ENCODE data around the gene PPDPF. TPM values are rescaled to one million over a fixed set of nuclear protein-coding genes. Genes with fewer than 3 reads are reported as not detected.
"Not testable (repeated sequence)": the region's sequence is repeated elsewhere in the genome, so short reads cannot be mapped to it uniquely, and the experiment has no call there.

PPDPF gene
- total RNA-seq, 1 donor from 2014 or later, result 793 TPM

- DNase-seq (ENCODE audit: low spot score), result no peak
These were observed 29.2 kb downstream of the PPDPF start for GRCh38 chr20:63549679-63550282.

GRCh38 chr20:63551068-63551467, 30.5 kb downstream of the PPDPF start:
- DNase-seq (ENCODE audit: low spot score), result no peak

- no peak for DNase-seq (ENCODE audit: low spot score)
These were observed 32.1 kb downstream of the PPDPF start for GRCh38 chr20:63552481-63553249.

GRCh38 chr20:63553251-63553932, 32.8 kb downstream of the PPDPF start:
- DNase-seq (ENCODE audit: low spot score), result peak; percentile 78

GRCh38 chr20:63553933-63554290, 33.3 kb downstream of the PPDPF start, which contains the start of gene FNDC11:
Gene FNDC11, plus strand, starts transcription at chr20:63554159. Its CDS starts 1,505 bp downstream, at chr20:63555664.
- no peak for DNase-seq (ENCODE audit: low spot score)

DNA sequence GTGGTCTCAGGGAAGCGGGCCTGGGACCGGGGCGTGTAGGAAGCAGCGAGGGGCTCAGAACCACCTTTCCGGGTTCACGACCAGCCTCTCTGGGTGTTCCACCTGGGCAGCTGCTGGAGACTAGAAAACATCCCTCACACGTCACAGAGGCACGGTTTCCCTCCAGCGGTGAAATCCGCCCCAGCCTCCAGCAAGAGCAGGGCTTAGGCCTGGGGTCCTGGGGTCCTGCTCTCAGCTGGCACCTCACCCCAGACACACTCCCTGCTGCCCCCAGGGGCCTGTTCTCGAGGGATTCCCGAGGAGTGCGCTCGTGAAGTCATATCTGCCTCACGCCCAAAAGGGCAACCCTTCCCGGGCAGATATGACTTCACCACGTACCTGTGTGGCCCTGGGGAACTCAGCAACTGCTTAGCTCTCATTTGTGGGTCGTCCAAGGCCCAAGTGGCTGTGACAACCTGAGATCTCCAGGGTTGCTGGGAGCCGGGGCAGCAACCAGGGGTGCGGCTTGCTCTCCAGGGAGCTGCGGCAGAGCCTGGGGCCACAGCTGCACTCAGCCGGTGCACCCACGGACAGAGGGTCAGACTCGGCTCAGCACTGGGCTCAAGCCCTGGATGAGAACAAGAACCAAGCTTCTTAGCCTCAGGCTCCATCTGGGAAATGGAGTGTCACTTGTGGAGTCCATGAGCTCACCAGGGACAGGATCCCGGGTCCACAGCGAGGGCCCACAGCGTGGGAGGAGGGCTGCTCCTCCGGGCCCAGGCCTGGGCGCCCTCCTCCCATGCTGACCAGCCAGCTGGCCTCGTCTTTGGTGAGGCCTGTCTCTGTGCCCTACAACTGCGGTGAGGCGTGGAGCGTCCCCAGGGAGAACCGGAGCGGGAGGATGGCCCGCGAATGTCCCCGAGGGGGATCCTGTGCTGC, 34.1 kb downstream of the PPDPF start:
- DNase-seq (ENCODE audit: low spot score), result no peak

- DNase-seq (ENCODE audit: low spot score), result no peak
These were observed 35.3 kb downstream of the PPDPF start for GRCh38 chr20:63555661-63556381.

- no peak for DNase-seq (ENCODE audit: low spot score)
These were observed 36.4 kb downstream of the PPDPF start for GRCh38 chr20:63556873-63557478.

- no peak for DNase-seq (ENCODE audit: low spot score)
These were observed 36.9 kb downstream of the PPDPF start for GRCh38 chr20:63557481-63557891.

GRCh38 chr20:63558804-63559484, 38.4 kb downstream of the PPDPF start:
- no peak for DNase-seq (ENCODE audit: low spot score)

DNA sequence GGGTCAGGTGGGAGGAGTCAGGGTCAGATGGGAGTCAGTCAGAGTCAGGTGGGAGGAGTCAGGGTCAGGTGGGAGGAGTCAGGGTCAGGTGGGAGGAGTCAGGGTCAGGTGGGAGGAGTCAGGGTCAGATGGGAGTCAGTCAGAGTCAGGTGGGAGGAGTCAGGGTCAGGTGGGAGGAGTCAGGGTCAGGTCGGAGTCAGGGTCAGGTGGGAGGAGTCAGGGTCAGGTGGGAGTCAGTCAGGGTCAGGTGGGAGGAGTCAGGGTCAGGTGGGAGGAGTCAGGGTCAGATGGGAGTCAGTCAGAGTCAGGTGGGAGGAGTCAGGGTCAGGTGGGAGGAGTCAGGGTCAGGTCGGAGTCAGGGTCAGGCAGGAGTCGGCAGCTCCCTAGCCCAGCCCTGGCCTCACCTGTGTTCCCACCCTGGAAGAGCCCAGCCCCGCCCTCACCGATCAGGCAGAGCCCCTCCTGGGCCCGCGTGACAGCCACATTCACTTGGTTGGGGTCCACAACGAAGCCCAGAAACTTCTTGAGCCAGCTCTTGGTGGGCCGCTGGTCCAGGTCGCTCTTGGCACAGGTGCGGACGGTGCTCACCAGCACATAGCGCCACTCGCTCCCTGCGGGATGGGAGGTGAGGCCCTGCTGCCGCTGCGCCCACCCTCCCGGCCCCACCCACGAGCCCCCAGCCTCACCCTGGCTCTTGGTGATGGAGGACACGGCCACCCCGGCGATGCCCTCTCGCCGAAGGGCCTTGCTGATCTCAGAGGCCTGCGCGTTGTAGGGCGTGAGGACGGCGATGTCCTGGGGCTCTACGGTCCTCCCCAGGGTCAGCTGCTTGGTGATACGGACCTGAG, 39.1 kb downstream of the PPDPF start:
- DNase-seq (ENCODE audit: low spot score), result not testable (repeated sequence)

GRCh38 chr20:63560333-63560805, 39.8 kb downstream of the PPDPF start:
- DNase-seq (ENCODE audit: low spot score), result no peak

DNA sequence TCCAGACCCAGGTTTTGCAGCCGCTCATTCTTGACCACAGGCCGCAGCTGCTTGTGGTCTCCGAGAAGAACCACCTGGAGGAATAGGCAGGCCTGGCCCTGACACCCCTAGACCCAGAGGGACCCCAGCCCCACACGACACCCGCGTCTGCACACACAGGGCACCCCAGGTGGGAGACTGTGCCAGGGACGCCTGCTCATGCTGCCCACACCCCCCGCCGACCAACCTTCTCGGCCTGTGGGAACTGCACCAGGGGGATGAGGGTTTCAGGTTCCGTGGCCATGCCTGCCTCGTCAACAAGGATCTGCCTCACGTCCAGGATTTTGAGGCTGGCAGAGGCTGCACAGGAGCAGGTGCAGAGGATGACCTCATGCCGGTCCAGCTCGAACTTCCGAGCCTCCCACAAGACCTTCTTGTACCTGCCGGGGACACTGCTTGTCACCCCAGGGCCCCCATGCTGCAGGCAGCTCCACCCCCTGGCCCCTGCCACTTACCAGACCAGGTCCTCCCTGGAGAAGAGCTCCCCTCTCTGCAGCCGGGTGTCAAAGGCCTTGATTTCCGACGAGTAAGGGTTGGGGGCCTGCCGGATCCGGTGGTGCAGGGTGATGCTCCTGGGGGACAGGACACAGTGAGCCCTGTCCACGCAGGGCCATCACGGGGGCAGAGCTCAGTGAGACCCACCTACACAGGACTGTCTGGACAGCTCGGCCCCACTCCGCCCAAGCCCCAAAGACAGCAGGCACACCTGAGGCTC, 40.5 kb downstream of the PPDPF start:
- DNase-seq (ENCODE audit: low spot score), result no peak

DNA sequence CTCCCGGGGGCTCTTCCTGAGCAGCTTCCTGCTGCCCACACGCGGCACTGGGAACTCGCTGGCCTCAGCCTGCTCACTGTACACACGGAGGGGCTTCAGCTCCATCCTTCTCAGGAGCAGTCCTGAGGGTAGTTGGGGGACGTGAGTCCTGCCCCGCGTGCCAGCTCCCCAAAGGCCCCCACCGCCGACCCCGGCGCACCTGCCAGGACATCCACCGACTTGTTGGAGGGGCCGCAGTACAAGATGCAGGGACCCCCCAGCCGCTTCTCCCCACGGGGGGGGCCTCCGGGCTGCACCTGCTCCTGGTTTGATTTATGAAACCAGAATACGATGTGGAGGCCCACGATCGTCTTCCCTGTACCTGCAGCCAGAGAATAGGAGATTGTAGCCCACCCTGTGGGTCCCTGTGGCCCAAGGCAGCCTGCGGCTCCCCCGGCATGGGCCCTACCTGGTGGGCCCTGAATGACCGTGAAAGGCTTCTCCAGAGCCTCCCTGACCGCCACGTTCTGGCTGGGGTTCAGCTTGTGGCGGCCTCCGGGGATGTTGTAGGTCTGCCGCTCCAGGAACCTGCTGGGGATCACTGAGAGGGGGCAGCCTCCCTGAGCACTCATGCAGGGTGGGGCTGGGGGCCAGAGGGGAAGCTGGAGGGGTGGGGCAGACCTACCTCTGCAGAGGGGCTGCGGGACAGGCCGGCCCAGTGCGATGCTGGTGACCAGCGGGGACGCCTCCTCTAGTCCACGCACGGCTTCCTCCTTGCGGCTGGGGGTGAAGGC, 41.2 kb downstream of the PPDPF start:
- DNase-seq (ENCODE audit: low spot score), result no peak

DNA sequence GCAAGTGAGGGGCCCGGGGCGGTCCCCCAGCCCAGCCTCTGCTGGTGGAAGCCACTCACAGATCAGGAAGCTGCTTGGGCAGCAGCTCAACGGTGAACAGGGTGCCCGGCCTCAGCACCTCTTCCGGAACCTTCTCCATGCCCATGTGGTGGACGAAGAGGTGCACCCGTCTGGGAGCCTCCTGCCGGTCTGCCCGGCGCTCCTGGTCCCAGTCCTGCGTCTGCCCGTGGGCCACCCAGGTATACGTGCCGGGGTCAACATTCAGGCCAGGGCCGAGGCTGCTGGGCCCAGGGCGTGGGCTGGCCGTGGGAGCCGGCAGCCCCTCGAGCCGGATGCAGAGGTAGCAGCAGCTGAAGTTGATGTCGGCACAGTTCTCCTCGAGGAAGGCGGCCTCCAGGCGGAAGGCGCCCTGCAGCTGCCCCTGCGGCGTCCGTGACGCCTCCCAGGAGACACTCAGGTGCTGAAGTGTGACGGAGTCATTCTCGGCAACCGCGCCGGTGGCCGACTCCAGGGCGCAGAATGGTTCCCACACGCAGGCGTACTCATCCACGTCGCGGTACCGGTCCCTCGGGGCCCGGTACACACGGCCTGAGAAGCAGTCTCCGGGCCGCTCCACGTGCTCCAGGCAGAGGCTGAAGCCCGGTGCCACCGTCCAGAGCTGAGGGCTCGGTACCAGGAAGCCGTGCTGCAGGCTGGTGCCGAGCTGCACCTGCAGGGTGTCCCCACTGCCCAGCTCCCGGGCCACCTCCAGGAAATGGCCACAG, 42.1 kb downstream of the PPDPF start:
- DNase-seq (ENCODE audit: low spot score), result no peak

- no peak for DNase-seq (ENCODE audit: low spot score)
These were observed 42.8 kb downstream of the PPDPF start for GRCh38 chr20:63563225-63563935.
